Measurements from ENCODE around the gene LAMP2.

The LAMP2 gene

DNA sequence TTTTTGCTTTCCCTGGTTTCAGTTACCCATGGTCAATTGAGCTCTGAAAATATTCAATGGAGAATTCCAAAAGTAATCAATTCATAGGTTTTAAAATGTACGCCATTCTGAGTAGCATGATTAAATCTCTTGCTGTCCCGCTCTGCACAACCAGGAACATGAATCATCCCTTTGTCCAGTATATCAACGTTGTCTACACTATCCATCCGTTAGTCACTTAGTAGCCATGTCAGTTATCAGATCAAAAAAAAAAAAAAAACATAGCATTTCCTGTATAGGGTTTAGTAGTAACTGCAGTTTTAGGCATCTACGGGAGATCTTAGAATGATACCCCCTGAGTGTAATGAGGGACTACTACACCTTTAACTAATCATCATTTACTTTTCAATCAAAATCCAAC lies 15.1 kb downstream of the LAMP2 start:
- no peak for DNase-seq

DNA sequence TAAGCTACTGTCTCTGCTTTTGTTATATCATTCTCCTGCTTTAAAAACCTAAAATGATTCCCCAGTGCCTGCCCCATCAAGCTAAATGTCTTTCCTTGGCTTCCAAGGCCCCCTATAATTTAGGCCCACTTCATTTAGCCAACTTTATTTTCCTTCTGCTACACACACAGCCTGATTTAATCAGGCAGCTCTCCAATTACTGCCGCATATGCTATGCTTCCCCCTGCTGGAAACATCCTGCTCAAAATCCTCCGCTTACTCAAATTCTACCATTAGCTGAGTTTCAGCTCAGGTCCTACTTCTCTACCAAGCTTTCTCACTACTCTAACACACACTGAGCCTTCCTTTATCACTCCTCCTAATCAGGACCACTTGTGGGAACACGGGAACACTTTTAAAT lies 17.0 kb downstream of the LAMP2 start:
- peak in 1 of 2 donors; percentile 22 for DNase-seq

GRCh38 chrX:120450163-120450562 lies 18.9 kb downstream of the LAMP2 start:
- no peak for DNase-seq

GRCh38 chrX:120446498-120446897 lies 22.6 kb downstream of the LAMP2 start:
- DNase-seq: no peak

DNA sequence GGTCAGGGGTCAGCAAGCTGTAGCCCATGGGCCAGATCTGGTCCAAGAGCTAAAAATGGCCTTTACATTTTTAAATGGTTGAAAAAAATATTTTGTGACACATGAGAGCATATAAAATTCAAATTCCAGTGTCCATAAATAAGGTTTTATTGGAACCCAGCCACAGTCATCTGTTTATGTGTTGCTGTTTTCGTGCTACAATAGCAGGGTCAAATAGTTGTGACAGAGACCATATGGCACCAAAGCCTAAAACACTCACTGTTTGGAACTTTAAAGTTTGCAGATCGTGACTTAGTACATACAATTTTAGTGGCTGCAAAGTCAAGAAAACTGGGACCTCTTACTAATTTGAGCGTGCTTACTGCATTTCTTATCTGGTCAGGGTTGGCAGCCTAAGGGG lies 29.2 kb downstream of the LAMP2 start:
- no peak for DNase-seq

GRCh38 chrX:120429776-120430540 lies 39.1 kb downstream of the LAMP2 start:
- DNase-seq: no peak

GRCh38 chrX:120428309-120428708 lies 40.8 kb downstream of the LAMP2 start:
- no peak for DNase-seq

DNA sequence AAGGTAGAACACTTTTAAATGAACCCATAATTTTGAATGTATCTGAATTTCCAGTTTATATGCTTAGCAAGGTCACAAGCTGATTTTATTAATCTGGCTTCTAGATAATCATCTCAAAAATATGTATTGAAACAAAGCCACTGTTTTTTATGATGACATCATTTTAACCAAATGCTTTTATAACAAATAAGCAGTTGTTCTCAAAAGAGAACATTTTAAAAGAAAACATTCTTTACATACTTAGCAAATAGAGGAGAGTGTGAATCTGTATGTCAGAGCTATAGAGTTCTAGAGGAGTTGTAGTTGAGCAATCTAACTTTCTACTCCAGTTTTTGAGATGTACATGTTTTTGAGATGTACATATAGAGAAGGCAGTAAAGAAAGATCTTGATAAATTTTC lies 42.5 kb downstream of the LAMP2 start:
- no peak for DNase-seq

GRCh38 chrX:120419463-120419862 lies 49.6 kb downstream of the LAMP2 start:
- no peak for DNase-seq

GRCh38 chrX:120408168-120408567 lies 60.9 kb downstream of the LAMP2 start:
- DNase-seq: no peak

DNA sequence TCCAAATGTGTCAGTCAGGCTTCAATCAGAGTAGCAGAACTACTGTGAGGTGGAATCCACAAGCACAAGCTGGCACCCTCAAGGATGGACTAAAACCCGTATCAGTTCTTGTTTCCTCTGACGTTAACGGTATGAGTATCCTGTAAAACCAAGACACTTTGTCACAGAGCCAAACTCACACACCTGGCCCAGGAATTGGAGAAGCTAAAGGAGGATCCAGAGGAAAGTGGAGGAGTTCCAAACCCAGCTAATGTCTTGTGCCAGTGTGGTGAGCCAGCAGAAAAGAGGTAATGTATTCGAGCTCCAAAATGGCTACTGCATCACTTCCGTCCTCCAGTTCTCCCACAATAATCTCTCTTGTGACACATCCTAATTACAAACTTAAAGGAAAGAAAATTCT lies 62.5 kb downstream of the LAMP2 start:
- DNase-seq: no peak

DNA sequence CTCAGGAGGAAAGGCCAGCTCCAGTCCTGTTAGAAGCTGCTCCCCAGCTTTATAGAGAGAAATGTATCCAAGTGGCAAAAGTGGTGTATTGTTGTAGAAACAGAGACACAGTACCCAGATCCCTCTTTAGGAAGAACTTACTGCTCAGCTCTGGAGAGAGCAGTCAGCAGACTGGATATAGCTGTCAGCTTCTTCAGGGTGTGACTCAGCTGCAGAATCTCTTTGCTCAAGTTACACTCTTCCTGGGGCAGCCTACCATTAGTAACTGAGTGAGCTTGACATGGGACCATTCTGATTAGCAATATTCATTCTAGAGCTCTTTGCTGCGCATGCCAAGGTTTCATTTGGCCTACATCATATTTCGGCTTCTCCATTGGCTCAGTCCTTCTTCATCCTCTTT lies 66.7 kb downstream of the LAMP2 start:
- DNase-seq: no peak

DNA sequence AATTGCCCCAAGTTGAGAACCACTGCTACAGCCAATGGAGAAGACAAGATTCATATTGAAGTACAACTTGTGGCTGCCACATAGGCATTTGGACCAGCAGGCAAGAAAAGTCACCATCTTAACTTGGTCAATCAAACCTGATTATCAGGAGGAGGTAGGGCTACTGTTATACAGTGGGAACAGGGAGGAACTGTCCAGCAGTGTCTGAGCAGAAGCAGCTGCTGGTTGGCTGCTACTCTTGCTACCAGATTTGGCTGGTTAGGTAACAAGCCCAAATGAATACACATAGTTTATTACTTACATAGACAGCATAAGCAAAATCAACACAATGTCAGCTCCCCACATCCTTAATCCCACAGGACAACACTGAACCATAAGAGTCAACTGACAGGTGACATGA lies 67.8 kb downstream of the LAMP2 start:
- DNase-seq: no peak

GRCh38 chrX:120380699-120381098 lies 88.4 kb downstream of the LAMP2 start:
- DNase-seq: no peak

- DNase-seq: no peak
Observed at GRCh38 chrX:120379937-120380681, 89.0 kb downstream of the LAMP2 start.

- DNase-seq: no peak
Observed at GRCh38 chrX:120378570-120378969, 90.5 kb downstream of the LAMP2 start.
